PC-3 (cell line): Measurements from ENCODE around the gene NHLH2.

Experiments used
- CTCF ChIP-seq: fragments of 300-600 bp; sonication (generic); conservative IDR thresholded peaks from 2 replicates; pipeline ENCODE4 v1.5.1; 2017; ENCODE audit warnings: antibody characterized with exemption, low read depth, mild to moderate bottlenecking, low read length
- EZH2 ChIP-seq: fragments of 300-600 bp; sonication (generic); IDR thresholded peaks from one replicate; pipeline ENCODE4 v1.6.1; 2017; ENCODE audit warnings: antibody characterized with exemption, mild to moderate bottlenecking, low read length; ENCODE audit not compliant: unreplicated experiment
- EZH2phosphoT487 ChIP-seq: fragments of 300-600 bp; sonication (generic); IDR thresholded peaks from 2 replicates; pipeline ENCODE4 v1.6.1; 2018; ENCODE audit warnings: mild to moderate bottlenecking, antibody characterized with exemption, low read length, borderline replicate concordance

GRCh38 chr1:115842948-115843347 lies 2.0 kb upstream of the NHLH2 start:
- TF ChIP-seq CTCF (no peak), EZH2phosphoT487 (no peak), EZH2 (no peak)
